Measurements from ENCODE around the gene EVX1. TPM values are rescaled to one million over a fixed set of nuclear protein-coding genes. Genes with fewer than 3 reads are reported as not detected.

EVX1 gene
- total RNA-seq, 1 donor from 2014 or later: not detected

DNA sequence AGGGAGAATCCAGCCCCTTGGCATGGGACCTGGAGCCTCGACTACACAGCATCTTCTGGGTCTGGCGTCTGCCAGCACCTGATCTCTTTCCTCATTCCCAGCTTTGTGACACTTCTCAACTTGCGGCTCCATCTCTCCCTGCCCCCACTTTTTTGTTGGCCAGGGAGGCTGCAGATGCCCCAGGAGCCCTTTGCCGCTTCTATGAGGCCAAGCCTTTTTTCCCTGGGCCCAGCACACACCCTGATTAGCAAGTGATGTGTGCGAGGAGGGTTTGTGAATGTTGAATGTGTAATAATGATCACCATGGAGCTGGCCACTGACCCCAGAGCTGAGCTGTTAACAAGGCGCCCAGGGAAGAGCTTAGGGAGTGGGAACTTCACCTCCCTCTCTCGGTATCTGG lies 4.4 kb downstream of the EVX1 start:
- Histone ChIP-seq H3F3A (ENCODE audit: low read depth) (peaks cover 13% of the 10 kb centered on the region), H3K36me3 (no peaks in the 10 kb centered on the region), H3K27me3 (peaks cover 100% of the 10 kb centered on the region), H3K4me2 (no peak overlapping the region), H3K4me1 (peaks cover 45% of the 10 kb centered on the region), H2AFZ (replicated peaks) (no peak overlapping the region), H3K79me2 (ENCODE audit: low read depth) (no peaks in the 10 kb centered on the region), H3K4me3 (no peak overlapping the region), H3K9ac (no peak overlapping the region), H4K20me1 (ENCODE audit: low read depth) (peaks cover 96% of the 10 kb centered on the region), H3K9me3 (ENCODE audit: low read depth) (no peaks in the 10 kb centered on the region), H3K27ac (no peak overlapping the region)
- Mint-ChIP-seq H3K4me1 (peaks cover 27% of the 10 kb centered on the region), H3K9me3 (peaks cover 8% of the 10 kb centered on the region), H3K27ac (no peak overlapping the region), H3K27me3 (ENCODE audit: insufficient read depth, low read depth) (peaks cover 86% of the 10 kb centered on the region), H3K36me3 (peaks cover 1% of the 10 kb centered on the region), H3K4me3 (peak overlapping the region; percentile 22)
- DNase-seq (ENCODE audit: low spot score): peak; percentile 34
- TF ChIP-seq, protein P1, sequence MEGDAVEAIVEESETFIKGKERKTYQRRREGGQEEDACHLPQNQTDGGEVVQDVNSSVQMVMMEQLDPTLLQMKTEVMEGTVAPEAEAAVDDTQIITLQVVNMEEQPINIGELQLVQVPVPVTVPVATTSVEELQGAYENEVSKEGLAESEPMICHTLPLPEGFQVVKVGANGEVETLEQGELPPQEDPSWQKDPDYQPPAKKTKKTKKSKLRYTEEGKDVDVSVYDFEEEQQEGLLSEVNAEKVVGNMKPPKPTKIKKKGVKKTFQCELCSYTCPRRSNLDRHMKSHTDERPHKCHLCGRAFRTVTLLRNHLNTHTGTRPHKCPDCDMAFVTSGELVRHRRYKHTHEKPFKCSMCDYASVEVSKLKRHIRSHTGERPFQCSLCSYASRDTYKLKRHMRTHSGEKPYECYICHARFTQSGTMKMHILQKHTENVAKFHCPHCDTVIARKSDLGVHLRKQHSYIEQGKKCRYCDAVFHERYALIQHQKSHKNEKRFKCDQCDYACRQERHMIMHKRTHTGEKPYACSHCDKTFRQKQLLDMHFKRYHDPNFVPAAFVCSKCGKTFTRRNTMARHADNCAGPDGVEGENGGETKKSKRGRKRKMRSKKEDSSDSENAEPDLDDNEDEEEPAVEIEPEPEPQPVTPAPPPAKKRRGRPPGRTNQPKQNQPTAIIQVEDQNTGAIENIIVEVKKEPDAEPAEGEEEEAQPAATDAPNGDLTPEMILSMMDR (IDR thresholded peaks at IDR 0.05): no peak
- TF ChIP-seq EZH2phosphoT487 (IDR thresholded peaks at IDR 0.05): no peak
- no peak for TF ChIP-seq EZH2 (IDR thresholded peaks at IDR 0.05)

DNA sequence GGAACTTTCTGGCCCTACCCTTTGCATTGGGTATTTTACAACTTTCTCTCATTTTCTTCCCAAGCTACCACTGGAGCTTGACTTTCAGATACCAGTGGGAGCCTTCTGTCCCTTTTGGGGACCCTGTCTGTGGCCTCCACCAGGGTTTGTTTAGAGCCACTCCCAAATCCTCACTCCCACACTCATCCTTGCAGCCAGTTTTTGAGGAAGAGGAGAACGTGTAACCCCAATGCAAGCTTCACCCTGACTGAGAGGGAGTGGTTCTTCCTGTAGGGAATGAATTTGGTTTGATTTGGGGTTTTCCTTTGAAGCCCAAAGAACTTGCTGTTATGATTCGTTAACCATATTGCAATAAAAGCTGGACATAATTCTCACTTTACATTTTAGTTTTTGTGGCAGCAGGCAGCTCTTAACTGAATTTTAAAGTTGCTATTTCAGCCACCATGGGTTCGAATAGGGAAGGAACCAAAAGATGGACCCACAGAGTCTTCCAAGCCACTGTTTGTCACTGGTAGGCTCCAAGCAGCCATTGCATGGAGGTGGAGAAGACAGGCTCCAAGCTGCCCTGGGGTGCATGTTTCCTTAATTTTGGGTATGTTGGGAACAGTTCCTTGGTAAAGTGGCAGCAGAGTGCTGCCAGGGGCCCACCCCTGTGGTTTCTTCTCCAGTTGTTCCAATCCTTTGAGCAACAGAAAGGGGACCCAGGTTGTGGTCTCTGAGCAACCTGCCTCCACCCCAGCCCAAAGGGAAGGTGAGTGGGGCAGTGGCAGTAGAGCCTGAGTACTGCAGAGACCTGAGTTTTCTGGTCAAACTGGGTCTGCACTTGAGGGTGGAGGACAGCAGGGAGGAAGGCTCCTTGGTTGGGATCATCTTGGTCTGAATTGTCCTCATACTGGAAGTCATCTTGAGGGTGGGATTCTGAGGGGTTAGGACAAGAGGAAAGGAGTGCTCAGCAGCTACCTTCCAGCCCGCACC lies 5.1 kb downstream of the EVX1 start:
- Mint-ChIP-seq H3K36me3 (peaks cover 1% of the 10 kb centered on the region), H3K27me3 (ENCODE audit: insufficient read depth, low read depth) (peaks cover 86% of the 10 kb centered on the region), H3K4me3 (peak overlapping the region; percentile 33), H3K4me1 (peaks cover 27% of the 10 kb centered on the region), H3K9me3 (peaks cover 8% of the 10 kb centered on the region), H3K27ac (no peak overlapping the region)
- Histone ChIP-seq H3K79me2 (ENCODE audit: low read depth) (no peaks in the 10 kb centered on the region), H3K4me2 (no peak overlapping the region), H3K27ac (no peak overlapping the region), H3F3A (ENCODE audit: low read depth) (peaks cover 8% of the 10 kb centered on the region), H4K20me1 (ENCODE audit: low read depth) (peaks cover 95% of the 10 kb centered on the region), H3K4me1 (peaks cover 45% of the 10 kb centered on the region), H3K36me3 (no peaks in the 10 kb centered on the region), H3K4me3 (no peak overlapping the region), H2AFZ (replicated peaks) (no peak overlapping the region), H3K27me3 (peaks cover 100% of the 10 kb centered on the region), H3K9me3 (ENCODE audit: low read depth) (no peaks in the 10 kb centered on the region), H3K9ac (no peak overlapping the region)
- no peak for DNase-seq (ENCODE audit: low spot score)
- peak; percentile 5 for TF ChIP-seq EZH2phosphoT487 (IDR thresholded peaks at IDR 0.05)
- no peak for TF ChIP-seq EZH2 (IDR thresholded peaks at IDR 0.05)
- TF ChIP-seq, protein P1 (IDR thresholded peaks at IDR 0.05): no peak

DNA sequence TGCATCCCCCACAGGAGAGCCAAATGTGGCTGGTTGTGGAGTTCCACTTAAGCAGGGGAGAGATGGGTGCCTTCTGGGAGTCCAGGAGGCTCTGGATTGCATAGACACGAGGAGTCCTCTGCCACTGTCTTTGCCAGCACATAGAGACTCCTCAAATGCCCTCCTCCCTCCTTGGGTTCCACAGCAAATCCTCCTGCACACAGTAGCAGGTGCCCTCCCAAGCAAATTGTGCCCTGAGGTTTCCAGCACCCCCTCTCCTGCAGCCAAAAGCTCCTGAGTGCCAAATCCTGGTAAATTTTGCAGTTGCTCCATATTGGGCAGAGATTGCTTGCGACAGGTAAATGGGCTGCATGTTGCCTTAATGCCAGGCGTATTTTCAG lies 5.8 kb downstream of the EVX1 start:
- peaks cover 26% of the 10 kb centered on the region for H3K4me1 Mint-ChIP-seq
- Histone ChIP-seq H3K36me3 (no peaks in the 10 kb centered on the region), H3K4me3 (no peak overlapping the region), H4K20me1 (ENCODE audit: low read depth) (peaks cover 95% of the 10 kb centered on the region), H3K4me2 (no peak overlapping the region), H3F3A (ENCODE audit: low read depth) (peaks cover 13% of the 10 kb centered on the region), H3K4me1 (peaks cover 44% of the 10 kb centered on the region), H3K27ac (no peak overlapping the region), H3K9ac (no peak overlapping the region), H3K79me2 (ENCODE audit: low read depth) (no peaks in the 10 kb centered on the region), H3K27me3 (peaks cover 100% of the 10 kb centered on the region), H3K9me3 (ENCODE audit: low read depth) (no peaks in the 10 kb centered on the region), H2AFZ (replicated peaks) (no peak overlapping the region)
- no peak for DNase-seq (ENCODE audit: low spot score)
- H3K4me3 Mint-ChIP-seq: no peak overlapping the region
- H3K9me3 Mint-ChIP-seq: peaks cover 8% of the 10 kb centered on the region
- peaks cover 1% of the 10 kb centered on the region for H3K36me3 Mint-ChIP-seq
- H3K27me3 Mint-ChIP-seq (ENCODE audit: insufficient read depth, low read depth): peaks cover 89% of the 10 kb centered on the region
- TF ChIP-seq EZH2phosphoT487 (IDR thresholded peaks at IDR 0.05): no peak
- TF ChIP-seq EZH2 (IDR thresholded peaks at IDR 0.05): no peak
- TF ChIP-seq, protein P1 (IDR thresholded peaks at IDR 0.05): no peak
- H3K27ac Mint-ChIP-seq: no peak overlapping the region

All from neural progenitor cell (in vitro differentiated cells).